GM18520 (cell line): ENCODE measurements around the gene ALX4.

Experiments
- ATAC-seq: cut with Tn5 transposase; IDR thresholded peaks from one replicate; pipeline ENCODE4 v1.9.1; 2021; ENCODE audit not compliant: unreplicated experiment

ALX4 gene

DNA sequence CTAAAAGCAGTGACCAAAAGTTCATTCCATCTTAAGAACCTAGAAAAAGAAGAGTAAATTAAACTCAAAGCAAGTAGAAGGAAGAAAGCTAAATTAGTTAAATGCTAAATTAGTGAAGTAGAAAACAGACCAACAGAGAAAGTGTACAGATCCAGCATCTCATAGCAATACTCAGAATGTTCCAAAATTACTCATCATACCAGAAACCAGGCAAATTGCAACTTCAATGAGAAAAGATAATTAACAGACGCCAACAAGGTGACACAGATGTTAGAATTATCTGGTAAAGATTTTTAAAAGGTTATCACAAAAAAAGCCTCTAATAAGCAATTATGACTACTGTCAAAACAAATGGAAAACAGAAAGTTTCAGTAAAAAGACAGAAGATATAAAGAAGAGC is 96.8 kb downstream of the ALX4 start:
- no peak for ATAC-seq

DNA sequence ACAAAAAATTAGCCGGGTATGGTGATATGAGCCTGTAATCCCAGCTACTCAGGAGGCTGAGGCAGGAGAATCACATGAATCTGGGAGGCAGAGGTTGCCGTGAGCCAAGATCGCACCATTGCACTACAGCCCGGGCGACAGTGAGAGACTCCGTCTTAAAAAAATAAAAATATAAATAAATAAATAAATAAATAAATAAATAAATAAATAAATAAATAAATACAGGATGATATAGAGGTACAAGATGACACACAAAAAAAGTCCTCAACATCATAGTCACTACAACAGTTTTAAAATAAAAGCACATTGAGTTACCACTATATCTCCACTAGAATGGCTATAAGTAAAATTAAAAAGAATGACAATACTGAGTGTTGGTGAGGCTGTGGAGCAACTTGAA is 97.8 kb downstream of the ALX4 start:
- ATAC-seq, result no peak
